Measurements from ENCODE around the gene ZSWIM3. TPM values are rescaled to one million over a fixed set of nuclear protein-coding genes. Genes with fewer than 3 reads are reported as not detected.

The ZSWIM3 gene
- total and polyA plus RNA-seq, 2 of the 13 experiments (the other 11 are each of a cell fraction or from before 2014, with no cell fraction given): 5.2 to 5.8 TPM

GRCh38 chr20:45911486-45912343, 54.3 kb downstream of the ZSWIM3 start, which contains the start of gene PLTP (continued):
- TF ChIP-seq FOXP4 (CRISPR knock-in tag; IDR thresholded peaks at IDR 0.05): no peak
- no peak for TF ChIP-seq ZNF775 (CRISPR knock-in tag; IDR thresholded peaks at IDR 0.05; ENCODE audit: borderline replicate concordance)
- no peak for TF ChIP-seq ZFP36 (IDR thresholded peaks at IDR 0.05; ENCODE audit: borderline replicate concordance, low read depth, low read length, partially characterized antibody)
- no peak for TF ChIP-seq ZNF780A (CRISPR knock-in tag; IDR thresholded peaks at IDR 0.05)
- no peak for TF ChIP-seq TCF12 (IDR thresholded peaks at IDR 0.05)
- no peak; the same call in 1 of the 2 replicates for TF ChIP-seq TCF12 (CRISPR knock-in tag; IDR thresholded peaks at IDR 0.05)
- peak; percentile 46; the same call in 1 of the 2 replicates for TF ChIP-seq ZNF788 (CRISPR knock-in tag; IDR thresholded peaks at IDR 0.05; ENCODE audit: borderline replicate concordance)
- TF ChIP-seq HOXA5 (CRISPR knock-in tag; IDR thresholded peaks at IDR 0.05): no peak
- no peak for TF ChIP-seq ARHGAP35 (CRISPR knock-in tag; IDR thresholded peaks at IDR 0.05; ENCODE audit: borderline replicate concordance)
- no peak for TF ChIP-seq FUBP1 (CRISPR knock-in tag; IDR thresholded peaks at IDR 0.05; ENCODE audit: borderline replicate concordance)
- TF ChIP-seq ZNF576 (CRISPR knock-in tag; IDR thresholded peaks at IDR 0.05): no peak
- TF ChIP-seq KMT2A (CRISPR knock-in tag; IDR thresholded peaks at IDR 0.05): no peak
- no peak for TF ChIP-seq FOSL1 (CRISPR knock-in tag; IDR thresholded peaks at IDR 0.05; ENCODE audit: borderline replicate concordance)
- TF ChIP-seq ELF3 (CRISPR knock-in tag; IDR thresholded peaks at IDR 0.05): no peak
- TF ChIP-seq MTF1 (CRISPR knock-in tag; IDR thresholded peaks at IDR 0.05): no peak
- no peak for TF ChIP-seq THAP11 (CRISPR knock-in tag; IDR thresholded peaks at IDR 0.05)
- no peak for TF ChIP-seq TP53 (CRISPR knock-in tag; conservative IDR thresholded peaks at IDR 0.05)
- TF ChIP-seq ESRRA (CRISPR knock-in tag; IDR thresholded peaks at IDR 0.05; ENCODE audit: low read depth): no peak
- no peak for TF ChIP-seq ZNF766 (CRISPR knock-in tag; IDR thresholded peaks at IDR 0.05; ENCODE audit: borderline replicate concordance)
- no peak for TF ChIP-seq HNRNPUL1 (IDR thresholded peaks at IDR 0.05; ENCODE audit: low read depth, low read length)
- peak; percentile 79 for TF ChIP-seq KDM5B (CRISPR knock-in tag; IDR thresholded peaks at IDR 0.05; ENCODE audit: borderline replicate concordance)
- peak; percentile 68; the same call in 1 of the 2 replicates for TF ChIP-seq MXD1 (CRISPR knock-in tag; IDR thresholded peaks at IDR 0.05)
- TF ChIP-seq SP5 (CRISPR knock-in tag; IDR thresholded peaks at IDR 0.05; ENCODE audit: borderline replicate concordance, low read depth): peak; percentile 35; the same call in 1 of the 2 replicates
- TF ChIP-seq THRA (CRISPR knock-in tag; IDR thresholded peaks at IDR 0.05; ENCODE audit: borderline replicate concordance): no peak

Data from HepG2 (cell line).